Fibroblast of gingiva (primary cell): ENCODE results near the gene BCAR3.

Experiments
- DNase-seq: peaks from one replicate; pipeline ENCODE4 v3.0.0-alpha.2; 2011; ENCODE audit warnings: low read depth

The BCAR3 gene

DNA sequence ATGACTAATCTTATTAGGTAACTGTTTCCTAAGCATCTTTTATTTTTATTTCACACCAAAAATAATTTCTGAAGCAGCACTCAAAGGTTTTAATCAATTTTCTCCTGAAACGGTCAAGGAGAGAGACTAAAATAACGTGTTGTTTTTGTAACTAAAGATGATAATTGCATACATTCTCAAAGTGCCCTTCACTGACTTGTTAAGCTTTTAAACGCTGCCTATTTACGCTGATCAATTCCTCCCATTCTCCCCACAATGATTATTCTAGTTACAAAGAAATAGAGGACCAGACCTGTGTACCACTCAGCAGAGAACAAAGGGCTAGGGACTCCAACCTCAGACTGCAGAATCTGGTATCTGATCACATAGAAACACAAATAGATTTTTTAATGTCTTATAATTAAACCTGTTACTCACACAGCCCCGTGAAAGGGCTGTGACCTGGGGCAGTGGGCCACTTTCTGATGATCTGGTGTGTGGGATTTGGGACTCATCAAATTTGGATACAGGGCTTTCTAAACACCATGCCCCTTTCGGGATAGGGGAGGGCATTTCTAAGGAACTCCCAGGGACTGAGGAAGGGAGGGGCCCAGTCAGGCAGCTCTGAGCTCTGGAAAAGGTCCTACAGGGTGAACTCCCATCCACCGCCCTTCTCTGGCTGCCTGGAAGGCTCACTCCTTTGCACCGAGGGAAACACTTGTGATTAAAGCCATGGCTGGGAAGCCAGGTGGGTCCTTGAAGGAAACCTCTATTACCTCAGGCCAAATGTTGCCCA lies 65.2 kb downstream of the BCAR3 start:
- DNase-seq: no peak

DNA sequence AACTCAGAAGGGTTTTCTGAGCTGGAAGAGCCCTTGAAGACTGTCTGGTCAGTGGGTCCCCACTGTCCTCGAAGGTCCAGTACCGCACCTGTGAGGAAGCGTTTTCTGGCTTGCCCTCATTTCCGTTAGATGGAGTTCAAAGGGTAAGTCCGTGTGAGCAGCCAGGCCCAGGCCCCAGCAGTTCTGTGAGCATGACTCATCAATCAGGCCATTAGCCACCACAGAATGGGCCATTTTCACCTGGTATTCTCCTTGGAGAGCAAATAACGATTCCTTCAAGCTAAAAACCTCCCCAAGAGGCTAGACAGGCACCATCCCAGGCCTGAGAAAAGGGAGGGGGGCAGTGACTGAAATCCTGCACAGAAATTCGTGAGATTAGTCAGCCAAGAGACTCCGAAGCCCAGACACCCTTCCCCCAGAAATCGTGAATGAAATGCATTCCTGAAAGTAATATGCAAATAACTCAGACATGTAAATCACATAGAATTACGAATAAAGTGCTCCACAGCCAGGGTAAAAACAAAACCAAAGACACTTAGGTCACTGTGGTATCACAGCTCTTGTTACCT lies 66.0 kb downstream of the BCAR3 start:
- DNase-seq: peak; percentile 16

- DNase-seq: peak; percentile 87
Observed at GRCh38 chr1:93614986-93615581, 66.6 kb downstream of the BCAR3 start.

DNA sequence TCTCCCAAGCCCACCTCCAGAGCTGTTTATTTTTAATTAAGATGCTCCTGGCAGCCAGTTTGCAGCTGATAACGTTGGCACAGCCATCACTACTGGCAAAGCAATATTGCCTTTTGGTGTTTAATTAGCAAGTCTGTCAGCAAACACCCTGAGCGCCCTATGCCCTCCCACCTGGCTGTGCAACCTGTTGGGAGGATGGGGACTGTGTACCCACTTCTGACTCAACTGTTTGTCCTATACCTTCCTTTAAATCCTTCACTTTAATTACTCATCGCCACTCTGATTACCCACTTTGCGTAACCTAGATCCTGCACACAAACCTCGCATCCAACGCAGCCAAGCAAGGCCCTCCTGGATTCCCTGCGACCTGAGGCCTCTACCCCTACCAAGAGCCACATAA lies 67.1 kb downstream of the BCAR3 start:
- no peak for DNase-seq

DNA sequence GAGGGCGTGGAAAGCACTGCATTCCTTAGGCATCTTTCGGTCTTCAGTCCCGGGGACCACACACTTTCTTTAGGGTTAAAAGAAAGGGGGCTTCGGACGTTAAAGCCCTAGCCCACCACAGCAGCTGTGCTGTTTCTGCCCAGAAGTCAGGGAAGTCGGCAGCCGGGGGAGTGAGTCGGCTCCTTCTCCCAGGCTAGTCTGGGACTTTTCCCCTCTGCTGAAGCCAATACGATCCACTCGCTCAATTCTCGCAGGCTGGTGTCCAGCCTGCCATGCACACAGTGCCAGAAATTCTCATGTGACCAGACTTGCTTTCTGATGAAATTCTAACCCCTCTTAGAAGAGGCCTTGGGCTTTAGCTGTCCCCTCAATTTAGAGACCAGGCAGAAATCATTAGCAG lies 67.7 kb downstream of the BCAR3 start:
- DNase-seq: peak; percentile 70

GRCh38 chr1:93612510-93612909 lies 69.1 kb downstream of the BCAR3 start:
- DNase-seq: no peak

DNA sequence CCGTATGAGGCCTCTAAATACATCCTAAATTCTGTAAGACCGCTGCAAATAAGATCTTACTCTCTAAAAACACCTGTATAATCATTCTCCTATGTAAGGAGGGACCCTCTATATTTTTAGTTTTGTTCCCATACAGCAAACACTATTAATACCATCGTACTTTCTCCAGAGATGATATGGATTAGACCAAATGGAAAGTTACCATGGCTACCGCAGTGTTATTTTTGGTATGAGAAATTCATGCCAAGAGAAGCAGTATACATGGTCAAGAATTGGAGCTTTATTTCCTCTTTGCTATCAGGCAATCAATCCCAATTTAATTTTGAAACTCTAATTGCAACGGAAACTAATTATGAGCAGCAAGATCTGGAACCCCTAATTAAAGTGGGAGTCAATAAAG lies 70.0 kb downstream of the BCAR3 start:
- DNase-seq: no peak

GRCh38 chr1:93609536-93609935 lies 72.1 kb downstream of the BCAR3 start:
- no peak for DNase-seq

GRCh38 chr1:93608187-93609109 lies 73.2 kb downstream of the BCAR3 start:
- no peak for DNase-seq

GRCh38 chr1:93607814-93608186 lies 73.8 kb downstream of the BCAR3 start:
- DNase-seq: peak; percentile 29

DNA sequence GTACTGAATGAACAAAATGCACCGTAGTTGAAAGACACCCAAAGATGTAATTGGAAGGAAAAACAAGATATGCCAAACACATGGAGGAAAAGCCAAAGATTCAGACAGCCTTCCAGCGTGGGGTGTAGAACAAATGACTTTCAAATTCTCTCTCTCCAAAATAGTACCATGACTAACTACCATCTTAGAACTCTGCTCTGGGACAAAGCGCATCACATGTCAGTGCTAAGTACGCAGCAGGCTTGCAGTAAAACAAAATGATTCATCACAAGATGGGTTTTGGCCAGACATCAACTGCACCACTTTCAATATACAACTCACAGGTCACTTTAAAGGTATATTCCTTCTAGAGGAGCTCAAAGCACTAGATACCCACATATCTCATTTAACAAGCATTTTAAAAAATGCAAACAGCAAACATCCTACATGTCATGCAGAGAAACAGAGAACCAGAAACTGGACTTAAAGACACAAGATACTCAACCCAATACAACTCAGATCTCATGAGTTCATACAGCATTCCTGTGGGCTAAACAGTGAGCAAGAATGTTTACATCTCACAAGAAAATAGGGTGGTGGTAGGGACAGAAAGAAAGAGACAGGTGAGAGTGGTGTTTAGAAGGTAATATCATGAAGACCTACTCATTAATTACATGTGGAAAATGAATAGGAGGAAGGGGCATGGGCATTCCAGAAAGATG lies 75.7 kb downstream of the BCAR3 start:
- DNase-seq: peak; percentile 89

DNA sequence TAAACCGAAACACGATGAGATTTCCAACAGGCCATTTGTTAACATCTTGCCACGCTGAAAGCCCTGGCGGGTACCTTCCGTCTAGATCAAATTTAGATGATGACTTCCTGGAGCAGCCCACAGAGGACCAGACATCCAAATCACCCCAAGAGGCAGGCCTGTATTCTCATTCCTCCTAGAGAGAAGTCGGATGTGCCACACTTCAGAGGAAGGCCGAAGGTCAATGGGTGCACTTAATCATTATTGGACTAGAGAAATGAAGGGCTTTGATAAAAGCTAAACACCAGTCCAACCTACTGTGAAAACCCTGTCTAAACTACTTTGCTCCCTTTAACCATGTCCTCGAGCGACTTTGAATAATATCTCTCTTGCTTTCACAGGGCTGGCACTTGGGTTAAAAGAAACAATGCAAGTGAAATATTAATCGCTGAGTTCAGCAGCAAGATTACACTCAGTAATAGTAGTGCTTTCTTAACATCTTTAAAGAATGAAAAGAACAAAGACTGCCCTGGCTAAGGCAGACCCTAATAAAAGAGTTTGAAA lies 76.5 kb downstream of the BCAR3 start:
- no peak for DNase-seq

DNA sequence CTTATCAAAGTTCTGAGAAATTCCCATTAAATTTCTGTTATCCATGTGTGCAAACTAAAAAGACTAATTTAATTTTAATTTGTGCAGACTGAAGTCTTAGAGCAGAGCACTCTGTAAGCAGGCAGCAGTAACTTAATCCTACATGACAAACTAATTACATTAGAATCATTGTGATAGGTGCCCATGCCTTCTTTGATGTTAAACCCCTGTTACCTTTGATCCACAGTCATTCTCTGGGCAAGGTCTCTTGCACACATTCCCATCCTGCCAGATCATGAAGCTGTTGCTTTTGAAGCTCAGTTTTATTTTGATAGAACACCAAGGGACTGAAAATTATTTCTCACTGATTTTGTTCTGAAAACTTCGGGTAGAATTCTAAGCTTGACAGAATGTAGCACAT lies 77.2 kb downstream of the BCAR3 start:
- DNase-seq: no peak

DNA sequence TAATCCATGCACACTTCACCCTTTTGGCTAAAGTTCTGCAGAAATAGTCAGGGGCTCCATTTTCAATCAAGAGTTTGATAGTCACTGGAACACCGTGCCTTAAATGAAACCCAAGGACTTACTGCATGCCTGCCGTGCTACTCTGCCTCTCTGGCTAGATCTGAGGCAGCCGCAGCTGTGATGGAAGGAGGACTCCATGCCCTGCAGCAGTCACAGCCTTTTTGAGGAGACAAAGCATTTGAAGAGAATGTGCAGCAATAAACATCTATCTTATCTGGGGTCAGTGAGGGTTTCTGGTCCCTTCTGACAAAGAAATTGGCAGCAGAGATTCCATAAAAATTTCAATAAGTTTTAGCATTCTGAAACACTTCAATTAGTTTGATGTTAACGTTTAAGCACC lies 78.0 kb downstream of the BCAR3 start:
- no peak for DNase-seq

DNA sequence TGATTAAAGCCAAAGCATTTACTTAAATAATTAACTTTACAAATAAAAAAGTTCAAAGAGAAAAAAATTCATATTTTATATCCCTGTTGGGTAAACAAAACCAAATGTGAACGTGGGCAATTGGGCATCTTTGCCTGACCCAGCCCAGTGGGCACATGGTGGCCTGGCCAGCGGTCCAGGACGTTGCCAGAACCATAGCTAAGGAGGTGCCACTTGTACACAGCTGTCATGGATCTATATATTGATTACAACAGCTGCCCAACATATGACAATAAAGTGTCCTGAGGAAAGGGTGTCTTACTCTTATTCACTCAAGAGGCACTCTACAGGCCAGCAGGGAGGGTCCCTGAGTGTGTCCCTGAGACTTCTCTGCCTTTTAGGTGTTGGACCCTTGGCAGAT lies 78.5 kb downstream of the BCAR3 start:
- DNase-seq: no peak

DNA sequence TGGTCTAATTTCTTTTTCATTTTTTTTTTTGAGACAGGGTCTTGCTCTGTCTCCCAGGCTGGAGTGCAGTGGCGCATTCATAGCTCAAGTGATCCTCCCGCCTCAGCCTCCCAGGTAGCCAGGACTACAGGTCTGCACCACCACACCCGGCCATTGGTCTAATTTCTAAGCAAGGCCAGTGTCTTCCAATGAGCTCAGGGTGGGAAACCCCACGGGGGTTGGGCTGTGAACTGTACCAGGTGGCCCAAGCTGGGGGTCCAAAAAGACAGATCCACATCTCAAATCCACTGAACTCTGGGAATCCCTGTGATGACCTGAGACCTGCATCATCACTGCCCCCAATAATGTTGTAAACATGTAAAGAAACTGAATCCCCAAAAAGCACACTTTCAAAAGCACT lies 79.5 kb downstream of the BCAR3 start:
- no peak for DNase-seq

- DNase-seq: no peak
Observed at GRCh38 chr1:93601686-93602085, 80.0 kb downstream of the BCAR3 start.

GRCh38 chr1:93600663-93601062 lies 81.0 kb downstream of the BCAR3 start:
- DNase-seq: no peak

- DNase-seq: no peak
Observed at GRCh38 chr1:93599479-93599878, 82.2 kb downstream of the BCAR3 start.

- no peak for DNase-seq
Observed at GRCh38 chr1:93598861-93599439, 82.7 kb downstream of the BCAR3 start.

DNA sequence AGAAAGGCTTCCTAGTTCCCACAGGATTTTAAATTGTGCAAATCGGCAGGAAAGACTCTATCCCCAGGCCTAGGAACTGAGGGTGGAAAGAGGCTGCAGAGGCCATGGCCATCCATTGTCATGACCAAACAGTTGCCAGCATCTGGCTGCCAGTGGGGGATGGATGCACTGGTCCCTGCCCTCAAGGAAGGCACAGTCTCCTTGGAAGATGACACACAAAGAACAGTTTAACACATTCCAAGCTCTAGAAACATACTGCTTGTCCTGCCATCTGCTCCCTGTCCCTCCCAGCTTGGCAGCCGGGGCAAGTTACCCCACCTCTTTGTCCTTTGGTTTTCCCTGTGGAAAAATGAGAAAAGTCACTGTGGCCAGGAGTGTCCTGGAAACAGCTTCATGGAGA lies 83.2 kb downstream of the BCAR3 start:
- DNase-seq: no peak
